Fibroblast of lung (primary cell): Measurements from ENCODE around the gene GRB2. TPM values are rescaled to one million over a fixed set of nuclear protein-coding genes. Genes with fewer than 3 reads are reported as not detected.

Source experiments
- DNase-seq, 2 donors: peaks; one replicate each; pipeline versions ENCODE4 v3.0.0 to v3.0.0-alpha.2; 2010; ENCODE audit warnings: low read depth in 2 of 2
- H2AFZ ChIP-seq: 2 replicates; pipeline ENCODE4 v1.5.1; 2012; ENCODE audit warnings: low read length, control low read depth, inconsistent platforms
- H3K27ac ChIP-seq: 2 replicates; pipeline ENCODE4 v1.5.1; 2011; ENCODE audit warnings: low read length, control low read depth; ENCODE audit not compliant: insufficient read depth
- H3K27me3 ChIP-seq: 2 replicates; pipeline ENCODE4 v1.5.1; 2011; ENCODE audit warnings: mild to moderate bottlenecking, low read length; ENCODE audit not compliant: control insufficient read depth, insufficient read depth
- H3K36me3 ChIP-seq: 2 replicates; pipeline ENCODE4 v1.5.1; 2011; ENCODE audit warnings: low read length; ENCODE audit not compliant: control insufficient read depth, insufficient read depth
- H3K4me1 ChIP-seq: 2 replicates; pipeline ENCODE4 v1.5.1; 2011; ENCODE audit warnings: low read length; ENCODE audit not compliant: control insufficient read depth, insufficient read depth; ENCODE audit errors: extremely low read depth
- H3K4me2 ChIP-seq: 2 replicates; pipeline ENCODE4 v1.5.1; 2011; ENCODE audit warnings: low read length, control low read depth; ENCODE audit not compliant: insufficient read depth; ENCODE audit errors: extremely low read depth
- H3K4me3 ChIP-seq, 4 experiments: fragments of 200-600 bp in 1 of 4; sonication (generic) in 1 of 4; replicated peaks in 1 of 4; 2 replicates each; pipeline ENCODE4 v1.5.1; 2011 to 2016; ENCODE audit warnings: low read length in 4 of 4, low read depth in 3 of 4, mild to moderate bottlenecking in 3 of 4, control low read depth in 2 of 4, inconsistent platforms in 1 of 4, mixed read lengths in 1 of 4; ENCODE audit not compliant: insufficient read depth in 1 of 4; ENCODE audit errors: control extremely low read depth in 1 of 4
- H3K79me2 ChIP-seq: 2 replicates; pipeline ENCODE4 v1.5.1; 2012; ENCODE audit warnings: mild to moderate bottlenecking, low read length, inconsistent platforms; ENCODE audit not compliant: control insufficient read depth, insufficient read depth
- H3K9ac ChIP-seq: 2 replicates; pipeline ENCODE4 v1.5.1; 2011; ENCODE audit warnings: mild to moderate bottlenecking, low read length, control low read depth; ENCODE audit not compliant: insufficient read depth
- H3K9me3 ChIP-seq: 2 replicates; pipeline ENCODE4 v1.5.1; 2012; ENCODE audit warnings: low read depth, low read length; ENCODE audit not compliant: control insufficient read depth, insufficient read depth
- H4K20me1 ChIP-seq: 2 replicates; pipeline ENCODE4 v1.5.1; 2011; ENCODE audit warnings: low read length; ENCODE audit not compliant: control insufficient read depth, insufficient read depth; ENCODE audit errors: extremely low read depth
- CTCF ChIP-seq, 2 donors: IDR thresholded peaks in 1 of 2; conservative IDR thresholded peaks in 1 of 2; 1 replicate in 1 of 2; 2 replicates in 1 of 2; pipeline ENCODE4 v1.5.1; 2011 to 2012; ENCODE audit warnings: low read length in 2 of 2, control low read depth in 1 of 2, inconsistent platforms in 1 of 2, low read depth in 1 of 2, mild to moderate bottlenecking in 1 of 2
- EZH2 ChIP-seq: IDR thresholded peaks from 2 replicates; pipeline ENCODE4 v1.5.1; 2012; ENCODE audit warnings: low read length, control low read depth, mild to moderate bottlenecking; ENCODE audit errors: missing control alignments
- polyA plus RNA-seq, 2 donors: library from polyadenylated mRNA; depleted of rRNA in 1 of 2; stranded (reverse) in 1 of 2; unstranded in 1 of 2; fragments of >200 nt; gene quantifications; 2 replicates each; pipeline ENCODE4 v1.2.1, GENCODE V29; 2011 to 2012; ENCODE audit warnings: missing spikeins in 1 of 2
- total RNA-seq: library from RNA; depleted of rRNA; stranded (reverse); fragments of >200 nt; gene quantifications from 2 replicates; pipeline ENCODE4 v1.2.1, GENCODE V29; 2014

GRB2 gene
- total and polyA plus RNA-seq, 2 donors (not counting 1 experiment from before 2014, with no cell fraction given) = 68.9 to 69.7 TPM

DNA sequence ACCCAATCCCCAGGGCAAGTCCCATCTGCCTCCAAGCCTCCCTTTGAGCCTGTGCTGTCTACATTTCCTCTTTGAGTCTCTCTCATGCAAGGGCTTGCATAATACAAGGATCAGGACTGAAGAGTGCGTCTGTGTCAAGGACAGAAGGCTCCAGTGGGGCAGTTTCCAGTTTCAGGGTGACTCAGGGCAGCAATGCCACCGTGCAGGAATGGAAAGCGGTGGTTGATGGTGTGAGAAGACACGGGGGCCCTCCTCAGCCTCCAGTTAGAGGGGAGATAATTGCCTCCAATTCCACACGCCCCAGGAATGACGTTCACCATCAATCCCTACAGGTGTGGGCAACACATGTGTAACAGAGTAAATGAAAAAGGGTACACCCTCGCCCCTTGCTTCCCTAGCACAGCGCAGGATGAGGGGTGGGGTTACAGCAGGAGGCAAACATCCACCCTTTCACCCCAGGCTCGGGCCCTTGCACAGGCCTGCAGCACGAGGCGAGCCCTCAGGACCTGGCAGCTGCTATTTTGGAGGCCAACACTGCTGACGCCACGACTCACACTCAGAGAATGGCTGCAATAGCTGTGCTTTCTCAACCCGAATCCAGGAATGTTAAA, 91.4 kb downstream of the GRB2 start:
- DNase-seq = no peak
- peaks cover 6% of the 10 kb centered on the region for H3K36me3 ChIP-seq

GRCh38 chr17:75308732-75309629, 96.5 kb downstream of the GRB2 start:
- Histone ChIP-seq H3K9me3 (no peaks in the 10 kb centered on the region), H3K4me1 (no peaks in the 10 kb centered on the region), H3K9ac (no peak overlapping the region), H3K4me2 (no peak overlapping the region), H2AFZ (no peak overlapping the region), H3K36me3 (no peaks in the 10 kb centered on the region), H4K20me1 (no peaks in the 10 kb centered on the region), H3K27ac (no peak overlapping the region), H3K27me3 (no peaks in the 10 kb centered on the region), H3K79me2 (no peaks in the 10 kb centered on the region), H3K4me3 (no peak overlapping the region)
- DNase-seq = no peak
- TF ChIP-seq CTCF (conservative IDR thresholded peaks at IDR 0.05 in 1 of 2, IDR thresholded peaks at IDR 0.05 in 1 of 2; ENCODE audit: low read depth in 1 of 2, low read length in 2 of 2) = no peak
- no peak for TF ChIP-seq EZH2

More for the DNA sequence above, 91.4 kb downstream of the GRB2 start:
- no peak overlapping the region for H3K27ac ChIP-seq
- H3K4me3 ChIP-seq = no peak overlapping the region
- H3K9me3 ChIP-seq = no peaks in the 10 kb centered on the region
- H4K20me1 ChIP-seq = no peaks in the 10 kb centered on the region
- no peaks in the 10 kb centered on the region for H3K27me3 ChIP-seq
- no peak for TF ChIP-seq CTCF (conservative IDR thresholded peaks at IDR 0.05 in 1 of 2, IDR thresholded peaks at IDR 0.05 in 1 of 2; ENCODE audit: low read depth in 1 of 2, low read length in 2 of 2)
- TF ChIP-seq EZH2 = no peak
- H3K4me2 ChIP-seq = no peak overlapping the region
- H3K4me1 ChIP-seq = peaks cover 8% of the 10 kb centered on the region
- no peaks in the 10 kb centered on the region for H3K79me2 ChIP-seq
- H2AFZ ChIP-seq = no peak overlapping the region
- H3K9ac ChIP-seq = no peak overlapping the region

GRCh38 chr17:75307957-75308731, 97.3 kb downstream of the GRB2 start:
- Histone ChIP-seq H3K9ac (no peak overlapping the region), H3K27ac (no peak overlapping the region)
- no peak for TF ChIP-seq CTCF (conservative IDR thresholded peaks at IDR 0.05 in 1 of 2, IDR thresholded peaks at IDR 0.05 in 1 of 2; ENCODE audit: low read depth in 1 of 2, low read length in 2 of 2)
- no peak for TF ChIP-seq EZH2

More at GRCh38 chr17:75307957-75308731, 97.3 kb downstream of the GRB2 start:
- Histone ChIP-seq H3K4me1 (no peaks in the 10 kb centered on the region), H3K79me2 (no peaks in the 10 kb centered on the region), H3K4me2 (no peak overlapping the region), H4K20me1 (no peaks in the 10 kb centered on the region), H3K36me3 (no peaks in the 10 kb centered on the region), H3K4me3 (no peak overlapping the region), H3K27me3 (no peaks in the 10 kb centered on the region), H3K9me3 (no peaks in the 10 kb centered on the region), H2AFZ (no peak overlapping the region)
- DNase-seq = no peak
